Effector memory CD4-positive, alpha-beta T cell (primary cell): ENCODE results near the gene ZFYVE26.
"Not testable (repeated sequence)": the region's sequence is repeated elsewhere in the genome, so short reads cannot be mapped to it uniquely, and the experiment has no call there.

Experiments
- DNase-seq, 3 donors: peaks; one replicate each; pipeline ENCODE4 v3.0.0-alpha.2; 2020
- H3K27ac ChIP-seq: 2 replicates; pipeline ENCODE4 v1.7.0; 2013; ENCODE audit warnings: mild to moderate bottlenecking, low read length, moderate library complexity; ENCODE audit not compliant: insufficient read depth, poor library complexity, severe bottlenecking
- H3K27me3 ChIP-seq: replicated peaks from 2 replicates; pipeline ENCODE4 v1.7.0; 2013; ENCODE audit warnings: mild to moderate bottlenecking, low read length; ENCODE audit not compliant: insufficient read depth, control insufficient read depth, poor library complexity, severe bottlenecking
- H3K36me3 ChIP-seq: 2 replicates; pipeline ENCODE4 v1.7.0; 2013; ENCODE audit warnings: mild to moderate bottlenecking, low read length, moderate library complexity; ENCODE audit not compliant: control insufficient read depth, insufficient read depth
- H3K4me1 ChIP-seq: 2 replicates; pipeline ENCODE4 v1.7.0; 2013; ENCODE audit warnings: low read length, mild to moderate bottlenecking; ENCODE audit not compliant: control insufficient read depth, insufficient read depth, poor library complexity, severe bottlenecking
- H3K4me3 ChIP-seq: 2 replicates; pipeline ENCODE4 v1.7.0; 2013; ENCODE audit warnings: low read length, low read depth, mild to moderate bottlenecking; ENCODE audit not compliant: insufficient read depth, poor library complexity, severe bottlenecking
- H3K9me3 ChIP-seq: 2 replicates; pipeline ENCODE4 v1.7.0; 2013; ENCODE audit warnings: mild to moderate bottlenecking, low read length, moderate library complexity; ENCODE audit not compliant: control insufficient read depth

ZFYVE26 gene

GRCh38 chr14:67719385-67719784 is 97.0 kb downstream of the ZFYVE26 start:
- not testable (repeated sequence) for H3K27me3 ChIP-seq, H3K36me3 ChIP-seq, DNase-seq, H3K4me3 ChIP-seq, H3K27ac ChIP-seq, H3K9me3 ChIP-seq, H3K4me1 ChIP-seq

GRCh38 chr14:67718265-67718664 is 98.1 kb downstream of the ZFYVE26 start:
- Histone ChIP-seq H3K4me1 (no peaks in the 10 kb centered on the region), H3K9me3 (no peaks in the 10 kb centered on the region), H3K27ac (no peak overlapping the region), H3K27me3 (no peaks in the 10 kb centered on the region), H3K36me3 (no peaks in the 10 kb centered on the region), H3K4me3 (no peak overlapping the region)
- DNase-seq = no peak

GRCh38 chr14:67717048-67717447 is 99.3 kb downstream of the ZFYVE26 start:
- Histone ChIP-seq H3K9me3 (no peaks in the 10 kb centered on the region), H3K27me3 (no peaks in the 10 kb centered on the region), H3K4me1 (no peaks in the 10 kb centered on the region), H3K4me3 (no peak overlapping the region), H3K36me3 (no peaks in the 10 kb centered on the region), H3K27ac (no peak overlapping the region)
- no peak for DNase-seq

GRCh38 chr14:67710209-67710608 is 106.2 kb downstream of the ZFYVE26 start:
- Histone ChIP-seq H3K36me3 (no peaks in the 10 kb centered on the region), H3K27me3 (no peaks in the 10 kb centered on the region), H3K4me3 (no peak overlapping the region), H3K9me3 (no peaks in the 10 kb centered on the region), H3K27ac (no peak overlapping the region), H3K4me1 (no peaks in the 10 kb centered on the region)
- no peak for DNase-seq

- not testable (repeated sequence) for H3K9me3 ChIP-seq, H3K4me1 ChIP-seq, DNase-seq, H3K36me3 ChIP-seq, H3K4me3 ChIP-seq, H3K27me3 ChIP-seq, H3K27ac ChIP-seq
Observed at GRCh38 chr14:67709796-67710195, 106.6 kb downstream of the ZFYVE26 start.

- H3K4me3 ChIP-seq, DNase-seq, H3K9me3 ChIP-seq, H3K4me1 ChIP-seq, H3K27ac ChIP-seq, H3K27me3 ChIP-seq, H3K36me3 ChIP-seq: not testable (repeated sequence)
Observed at GRCh38 chr14:67709346-67709745, 107.0 kb downstream of the ZFYVE26 start.

- no peaks in the 10 kb centered on the region for H3K9me3 ChIP-seq
- no peak overlapping the region for H3K27ac ChIP-seq
- DNase-seq = no peak
Observed at GRCh38 chr14:67705211-67705610, 111.2 kb downstream of the ZFYVE26 start.

GRCh38 chr14:67704484-67705089 is 111.8 kb downstream of the ZFYVE26 start:
- DNase-seq = peak in 1 of 3 donors; percentile 8

More at GRCh38 chr14:67705211-67705610, 111.2 kb downstream of the ZFYVE26 start:
- H3K36me3 ChIP-seq = no peaks in the 10 kb centered on the region
- no peaks in the 10 kb centered on the region for H3K4me1 ChIP-seq
- no peaks in the 10 kb centered on the region for H3K27me3 ChIP-seq
- no peak overlapping the region for H3K4me3 ChIP-seq

GRCh38 chr14:67703997-67704396 is 112.4 kb downstream of the ZFYVE26 start:
- no peak overlapping the region for H3K27ac ChIP-seq
- DNase-seq = no peak

More at GRCh38 chr14:67704484-67705089, 111.8 kb downstream of the ZFYVE26 start:
- no peaks in the 10 kb centered on the region for H3K9me3 ChIP-seq
- no peak overlapping the region for H3K4me3 ChIP-seq
- H3K36me3 ChIP-seq = no peaks in the 10 kb centered on the region
- H3K27ac ChIP-seq = no peak overlapping the region
- no peaks in the 10 kb centered on the region for H3K4me1 ChIP-seq
- no peaks in the 10 kb centered on the region for H3K27me3 ChIP-seq

GRCh38 chr14:67701492-67701891 is 114.9 kb downstream of the ZFYVE26 start, which contains the start of gene RDH12:
RDH12 (plus strand) TSS chr14:67701886; CDS start chr14:67722643, 20,757 bp downstream.
- not testable (repeated sequence) for H3K36me3 ChIP-seq, H3K4me3 ChIP-seq, DNase-seq, H3K9me3 ChIP-seq, H3K27ac ChIP-seq, H3K27me3 ChIP-seq, H3K4me1 ChIP-seq

More at GRCh38 chr14:67703997-67704396, 112.4 kb downstream of the ZFYVE26 start:
- Histone ChIP-seq H3K27me3 (no peaks in the 10 kb centered on the region), H3K9me3 (no peaks in the 10 kb centered on the region), H3K4me3 (no peak overlapping the region), H3K4me1 (no peaks in the 10 kb centered on the region), H3K36me3 (no peaks in the 10 kb centered on the region)
